ENCODE results near the gene SBF2. TPM values are rescaled to one million over a fixed set of nuclear protein-coding genes. Genes with fewer than 3 reads are reported as not detected.

The SBF2 gene
- total RNA-seq, 3 donors from 2014 or later (not counting 1 experiment from before 2014, with no cell fraction given), result 25.2 to 26.9 (median 26.3) TPM

DNA sequence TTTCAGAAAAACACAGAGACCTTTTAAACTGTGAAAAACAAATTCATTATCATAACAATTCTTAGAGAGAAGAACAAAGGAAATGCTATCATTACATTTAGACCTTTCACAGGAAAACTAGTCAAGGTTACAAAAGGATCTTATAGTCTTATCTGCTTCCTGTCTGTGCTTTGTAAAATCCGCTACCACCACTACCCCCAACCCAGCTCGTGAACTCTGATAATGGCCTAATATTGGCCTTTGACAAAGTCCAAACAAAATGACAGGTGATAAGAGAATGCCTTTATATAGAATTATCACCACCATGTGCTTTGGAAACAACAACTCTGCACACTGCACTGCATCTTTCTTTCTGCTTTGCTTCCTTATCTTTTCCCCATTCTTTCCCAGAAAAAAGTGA lies 272.5 kb downstream of the SBF2 start:
- H3K9me3 ChIP-seq (ENCODE audit: control insufficient read depth, insufficient read depth, low read length), result no peaks in the 10 kb centered on the region
- H3K9me3 Mint-ChIP-seq, result no peaks in the 10 kb centered on the region
- peaks cover 17 to 19% of the 10 kb centered on the region in 2 donors for H3K4me1 Mint-ChIP-seq
- no peaks in the 10 kb centered on the region for H3K4me1 ChIP-seq (ENCODE audit: control insufficient read depth, insufficient read depth, low read length)
- H3K27me3 Mint-ChIP-seq (ENCODE audit: low read depth in 2 of 2), result no peaks in the 10 kb centered on the region
- ATAC-seq (no peak), DNase-seq (no peak)
- 33% methylated on average over 2 of the region's 2 CpGs for WGBS (ENCODE audit: insufficient coverage)
- no peak overlapping the region for H3K4me3 ChIP-seq (ENCODE audit: low read length)
- intact Hi-C loops (cut with micrococcal nuclease), result no loop called here
- H3K36me3 Mint-ChIP-seq, result no peaks in the 10 kb centered on the region
- H3K27ac ChIP-seq (ENCODE audit: low read length), result no peak overlapping the region
- no peak for TF ChIP-seq CTCF (IDR thresholded peaks at IDR 0.05)
- H3K4me3 Mint-ChIP-seq, result no peak overlapping the region
- no peaks in the 10 kb centered on the region for H3K36me3 ChIP-seq (ENCODE audit: control insufficient read depth, insufficient read depth, low read length)
- no peak overlapping the region for H3K27ac Mint-ChIP-seq
- H3K27me3 ChIP-seq (ENCODE audit: control insufficient read depth, insufficient read depth, low read length), result no peaks in the 10 kb centered on the region

- Histone ChIP-seq H3K27me3 (ENCODE audit: control insufficient read depth, insufficient read depth, low read length) (no peaks in the 10 kb centered on the region), H3K27ac (ENCODE audit: low read length) (no peak overlapping the region), H3K36me3 (ENCODE audit: control insufficient read depth, insufficient read depth, low read length) (no peaks in the 10 kb centered on the region), H3K4me1 (ENCODE audit: control insufficient read depth, insufficient read depth, low read length) (no peaks in the 10 kb centered on the region), H3K4me3 (ENCODE audit: low read length) (no peak overlapping the region), H3K9me3 (ENCODE audit: control insufficient read depth, insufficient read depth, low read length) (no peaks in the 10 kb centered on the region)
- no peak for ATAC-seq
- WGBS (ENCODE audit: insufficient coverage), result 89% methylated on average over 6 of the region's 7 CpGs
- Mint-ChIP-seq H3K4me3 (no peak overlapping the region), H3K27ac (no peak overlapping the region), H3K9me3 (no peaks in the 10 kb centered on the region), H3K4me1 (peaks cover 17 to 19% of the 10 kb centered on the region in 2 donors), H3K36me3 (no peaks in the 10 kb centered on the region), H3K27me3 (ENCODE audit: low read depth in 2 of 2) (no peaks in the 10 kb centered on the region)
- TF ChIP-seq CTCF (IDR thresholded peaks at IDR 0.05), result no peak
- intact Hi-C loops (cut with micrococcal nuclease), result no loop called here
- DNase-seq, result peak in 1 of 2 donors; percentile 3
These were observed 273.9 kb downstream of the SBF2 start for GRCh38 chr11:10019906-10020682.

DNA sequence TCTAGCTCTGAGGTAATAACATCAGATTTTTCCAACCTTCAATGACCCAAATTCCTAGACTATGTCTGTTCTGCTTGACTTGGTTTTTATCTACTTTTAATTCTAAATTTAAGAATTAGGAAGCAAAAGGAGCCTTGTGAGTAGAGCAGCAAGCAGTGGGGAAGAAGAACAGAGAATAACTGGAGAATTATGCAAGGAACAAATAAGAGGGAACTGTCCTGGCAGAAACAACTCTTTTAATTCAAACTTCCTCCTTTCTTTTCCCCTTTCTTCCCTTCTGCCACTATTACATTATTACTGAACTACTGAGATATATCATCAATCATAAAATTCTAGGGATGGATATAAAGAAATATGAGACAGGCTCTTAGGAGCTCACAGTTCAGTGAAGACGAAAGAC lies 276.1 kb downstream of the SBF2 start:
- Mint-ChIP-seq H3K27ac (no peak overlapping the region), H3K4me3 (no peak overlapping the region), H3K36me3 (peaks cover 6% of the 10 kb centered on the region), H3K9me3 (peaks cover 0 to 7% of the 10 kb centered on the region in 2 donors), H3K4me1 (peaks cover 17 to 19% of the 10 kb centered on the region in 2 donors), H3K27me3 (ENCODE audit: low read depth in 2 of 2) (no peaks in the 10 kb centered on the region)
- Histone ChIP-seq H3K9me3 (ENCODE audit: control insufficient read depth, insufficient read depth, low read length) (no peaks in the 10 kb centered on the region), H3K4me3 (ENCODE audit: low read length) (no peak overlapping the region), H3K27ac (ENCODE audit: low read length) (no peak overlapping the region), H3K27me3 (ENCODE audit: control insufficient read depth, insufficient read depth, low read length) (no peaks in the 10 kb centered on the region), H3K36me3 (ENCODE audit: control insufficient read depth, insufficient read depth, low read length) (no peaks in the 10 kb centered on the region), H3K4me1 (ENCODE audit: control insufficient read depth, insufficient read depth, low read length) (no peaks in the 10 kb centered on the region)
- no peak for DNase-seq
- intact Hi-C loops (cut with micrococcal nuclease), result no loop called here
- ATAC-seq, result no peak
- TF ChIP-seq CTCF (IDR thresholded peaks at IDR 0.05), result no peak
- WGBS (ENCODE audit: insufficient coverage), result 89% methylated on average over 1 of the region's 1 CpG

- Mint-ChIP-seq H3K9me3 (peaks cover 0 to 7% of the 10 kb centered on the region in 2 donors), H3K4me1 (peaks cover 17 to 19% of the 10 kb centered on the region in 2 donors), H3K27ac (no peak overlapping the region), H3K27me3 (ENCODE audit: low read depth in 2 of 2) (no peaks in the 10 kb centered on the region), H3K36me3 (peaks cover 8% of the 10 kb centered on the region), H3K4me3 (no peak overlapping the region)
- Histone ChIP-seq H3K4me3 (ENCODE audit: low read length) (no peak overlapping the region), H3K9me3 (ENCODE audit: control insufficient read depth, insufficient read depth, low read length) (peaks cover 3% of the 10 kb centered on the region), H3K27ac (ENCODE audit: low read length) (no peak overlapping the region), H3K4me1 (ENCODE audit: control insufficient read depth, insufficient read depth, low read length) (no peaks in the 10 kb centered on the region), H3K27me3 (ENCODE audit: control insufficient read depth, insufficient read depth, low read length) (no peaks in the 10 kb centered on the region), H3K36me3 (ENCODE audit: control insufficient read depth, insufficient read depth, low read length) (no peaks in the 10 kb centered on the region)
- TF ChIP-seq CTCF (IDR thresholded peaks at IDR 0.05), result no peak
- intact Hi-C loops (cut with micrococcal nuclease), result no loop called here
- DNase-seq, result no peak
- 80% methylated on average over 1 of the region's 1 CpG for WGBS (ENCODE audit: insufficient coverage)
- no peak for ATAC-seq
These were observed 277.0 kb downstream of the SBF2 start for GRCh38 chr11:10017050-10017449.

All from natural killer cell (primary cell).